Activated B cell treated with CpG ODN at 0.5 μM for 24 hours (primary cell): Measurements from ENCODE around the gene GAREM1. TPM values are rescaled to one million over a fixed set of nuclear protein-coding genes. Genes with fewer than 3 reads are reported as not detected.
"Not testable (repeated sequence)": the region's sequence is repeated elsewhere in the genome, so short reads cannot be mapped to it uniquely, and the experiment has no call there.

Experiments
- ATAC-seq: fragments of 200-7000 bp; cut with Tn5 transposase; one replicate; pipeline ENCODE4 v1.10.0; 2021; ENCODE audit warnings: low read depth, mild to moderate bottlenecking, moderate library complexity
- CTCF ChIA-PET: fragments of 350-600 bp; sonication (Branson Sonifier 250); formaldehyde crosslinking; loops from one replicate; lab custom pipeline; 2021; ENCODE audit warnings: antibody characterized with exemption; lab: Charles Lee
- POLR2A ChIA-PET: fragments of 350-600 bp; sonication (Branson Sonifier 250); formaldehyde crosslinking; loops from one replicate; lab custom pipeline; 2021; ENCODE audit warnings: antibody characterized with exemption; lab: Charles Lee
- DNase-seq: peaks from one replicate; pipeline ENCODE4 v3.0.0; 2022
- H3K27ac Mint-ChIP-seq: one replicate; pipeline ENCODE4 v1.8.0; 2020; ENCODE audit warnings: mixed read lengths
- H3K27me3 Mint-ChIP-seq: one replicate; pipeline ENCODE4 v1.8.0; 2021; ENCODE audit warnings: mixed read lengths
- H3K36me3 Mint-ChIP-seq: one replicate; pipeline ENCODE4 v1.8.0; 2021; ENCODE audit warnings: low read depth, mixed read lengths
- H3K4me1 Mint-ChIP-seq: one replicate; pipeline ENCODE4 v1.8.0; 2021; ENCODE audit warnings: mixed read lengths
- H3K4me3 Mint-ChIP-seq: one replicate; pipeline ENCODE4 v1.8.0; 2020; ENCODE audit warnings: mild to moderate bottlenecking, mixed read lengths
- H3K9me3 Mint-ChIP-seq: one replicate; pipeline ENCODE4 v1.8.0; 2020; ENCODE audit warnings: mixed read lengths
- intact Hi-C: fragments of 100-400 bp; cut with micrococcal nuclease; formaldehyde crosslinking; loops from one replicate; pipeline ENCODE4 v1.15.1; 2024
- total RNA-seq: library from RNA; stranded (reverse); gene quantifications from 2 replicates; pipeline ENCODE4 v1.2.3, GENCODE V29; 2022
- TF ChIP-seq, protein P1 (sequence below): fragments of 200-600 bp; IDR thresholded peaks from one replicate; pipeline ENCODE4 v1.8.0; 2022; ENCODE audit warnings: antibody characterized with exemption, mild to moderate bottlenecking

Gene GAREM1
- total RNA-seq, 1 donor from 2014 or later, result not detected

GRCh38 chr18:32349728-32350395 lies 120.8 kb downstream of the GAREM1 start:
- Mint-ChIP-seq H3K27me3 (peaks cover 4% of the 10 kb centered on the region), H3K4me1 (no peaks in the 10 kb centered on the region), H3K36me3 (no peaks in the 10 kb centered on the region), H3K4me3 (no peak overlapping the region), H3K27ac (no peak overlapping the region), H3K9me3 (no peaks in the 10 kb centered on the region)
- DNase-seq (no peak), ATAC-seq (no peak)
- CTCF ChIA-PET, result no interaction called here
- TF ChIP-seq, protein P1, sequence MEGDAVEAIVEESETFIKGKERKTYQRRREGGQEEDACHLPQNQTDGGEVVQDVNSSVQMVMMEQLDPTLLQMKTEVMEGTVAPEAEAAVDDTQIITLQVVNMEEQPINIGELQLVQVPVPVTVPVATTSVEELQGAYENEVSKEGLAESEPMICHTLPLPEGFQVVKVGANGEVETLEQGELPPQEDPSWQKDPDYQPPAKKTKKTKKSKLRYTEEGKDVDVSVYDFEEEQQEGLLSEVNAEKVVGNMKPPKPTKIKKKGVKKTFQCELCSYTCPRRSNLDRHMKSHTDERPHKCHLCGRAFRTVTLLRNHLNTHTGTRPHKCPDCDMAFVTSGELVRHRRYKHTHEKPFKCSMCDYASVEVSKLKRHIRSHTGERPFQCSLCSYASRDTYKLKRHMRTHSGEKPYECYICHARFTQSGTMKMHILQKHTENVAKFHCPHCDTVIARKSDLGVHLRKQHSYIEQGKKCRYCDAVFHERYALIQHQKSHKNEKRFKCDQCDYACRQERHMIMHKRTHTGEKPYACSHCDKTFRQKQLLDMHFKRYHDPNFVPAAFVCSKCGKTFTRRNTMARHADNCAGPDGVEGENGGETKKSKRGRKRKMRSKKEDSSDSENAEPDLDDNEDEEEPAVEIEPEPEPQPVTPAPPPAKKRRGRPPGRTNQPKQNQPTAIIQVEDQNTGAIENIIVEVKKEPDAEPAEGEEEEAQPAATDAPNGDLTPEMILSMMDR, result no peak
- POLR2A ChIA-PET, result no interaction called here
- intact Hi-C loops, result no loop called here

DNA sequence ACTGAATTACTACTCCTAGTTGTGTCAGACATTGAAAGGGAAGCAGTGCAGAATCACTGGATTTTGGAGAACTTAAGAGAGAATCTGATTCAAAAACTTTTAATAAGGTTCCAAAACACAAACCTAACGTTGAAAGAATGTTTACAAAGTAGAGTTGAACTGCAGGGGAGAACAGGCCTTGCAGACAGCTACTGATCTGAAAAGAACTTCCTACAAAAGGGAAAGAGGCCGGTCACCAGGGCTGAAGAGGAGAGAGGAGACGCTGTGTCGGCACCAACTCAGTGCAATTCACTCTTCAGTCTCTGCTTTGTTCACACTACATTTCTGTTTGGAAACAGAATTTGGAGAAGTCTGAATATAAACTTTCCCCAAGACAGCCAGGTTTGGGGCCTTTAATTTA lies 124.0 kb downstream of the GAREM1 start:
- H3K4me1 Mint-ChIP-seq, result no peaks in the 10 kb centered on the region
- ATAC-seq (no peak), DNase-seq (no peak)
- POLR2A ChIA-PET, result no interaction called here
- TF ChIP-seq, protein P1, result no peak
- H3K4me3 Mint-ChIP-seq, result no peak overlapping the region
- H3K36me3 Mint-ChIP-seq, result no peaks in the 10 kb centered on the region
- CTCF ChIA-PET, result no interaction called here
- H3K9me3 Mint-ChIP-seq, result no peaks in the 10 kb centered on the region
- intact Hi-C loops, result no loop called here
- peaks cover 6% of the 10 kb centered on the region for H3K27me3 Mint-ChIP-seq
- H3K27ac Mint-ChIP-seq, result no peak overlapping the region

DNA sequence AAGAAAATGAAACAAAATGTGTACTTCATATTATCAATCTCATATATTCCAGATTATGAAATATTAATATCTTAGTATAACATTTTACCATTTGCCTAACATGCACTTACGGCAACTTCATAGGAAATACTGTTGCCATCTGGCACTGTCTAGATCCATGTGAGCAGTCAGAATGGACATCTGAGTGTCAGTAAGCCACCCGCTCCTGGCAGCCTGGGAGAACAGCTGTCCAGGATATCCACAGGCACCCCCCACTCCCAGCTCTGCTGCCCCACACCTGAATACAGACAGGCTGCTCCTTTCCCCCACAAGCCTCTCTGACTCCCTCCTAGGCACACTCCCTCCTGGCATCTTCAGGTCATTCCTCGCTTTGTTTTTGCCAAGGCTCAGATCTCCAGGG lies 127.0 kb downstream of the GAREM1 start:
- CTCF ChIA-PET, result no interaction called here
- Mint-ChIP-seq H3K27me3 (peaks cover 6% of the 10 kb centered on the region), H3K36me3 (no peaks in the 10 kb centered on the region), H3K4me3 (no peak overlapping the region), H3K9me3 (no peaks in the 10 kb centered on the region), H3K27ac (no peak overlapping the region), H3K4me1 (no peaks in the 10 kb centered on the region)
- DNase-seq (no peak), ATAC-seq (no peak)
- POLR2A ChIA-PET, result no interaction called here
- TF ChIP-seq, protein P1, result no peak
- intact Hi-C loops, result no loop called here

- H3K36me3 Mint-ChIP-seq, DNase-seq, intact Hi-C loops, H3K4me3 Mint-ChIP-seq, H3K4me1 Mint-ChIP-seq, ATAC-seq, H3K27ac Mint-ChIP-seq, POLR2A ChIA-PET, H3K27me3 Mint-ChIP-seq, H3K9me3 Mint-ChIP-seq, CTCF ChIA-PET: not testable (repeated sequence)
Measured at GRCh38 chr18:32341112-32341511, 129.6 kb downstream of the GAREM1 start.

DNA sequence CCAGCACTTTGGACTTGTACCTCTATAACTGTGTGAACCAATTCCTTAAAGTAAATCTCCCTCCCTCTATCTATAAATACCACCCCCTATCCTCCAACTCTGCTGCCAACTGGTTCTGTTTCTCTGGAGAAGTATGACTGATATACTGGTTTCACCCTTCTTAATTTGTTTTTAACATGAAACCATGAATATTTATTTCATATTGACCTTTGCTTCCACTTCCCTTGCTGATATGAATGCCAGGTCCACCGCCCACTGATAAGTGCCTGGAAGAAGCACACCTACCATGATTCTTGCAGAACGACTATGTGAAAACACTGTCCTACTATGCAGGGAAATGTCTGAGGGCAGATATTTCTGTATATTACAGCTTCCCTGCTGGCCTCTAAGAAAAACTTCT lies 131.6 kb downstream of the GAREM1 start:
- Mint-ChIP-seq H3K4me3 (no peak overlapping the region), H3K27me3 (peaks cover 3% of the 10 kb centered on the region), H3K36me3 (no peaks in the 10 kb centered on the region), H3K27ac (no peak overlapping the region), H3K9me3 (no peaks in the 10 kb centered on the region), H3K4me1 (no peaks in the 10 kb centered on the region)
- DNase-seq, result no peak
- CTCF ChIA-PET, result no interaction called here
- ATAC-seq, result no peak
- POLR2A ChIA-PET, result no interaction called here
- intact Hi-C loops, result no loop called here
- TF ChIP-seq, protein P1, result no peak

- Mint-ChIP-seq H3K27me3 (no peaks in the 10 kb centered on the region), H3K36me3 (no peaks in the 10 kb centered on the region), H3K9me3 (no peaks in the 10 kb centered on the region), H3K4me1 (no peaks in the 10 kb centered on the region), H3K4me3 (no peak overlapping the region), H3K27ac (no peak overlapping the region)
- TF ChIP-seq, protein P1, result no peak
- ChIA-PET POLR2A (no interaction called here), CTCF (no interaction called here)
- DNase-seq, result no peak
- ATAC-seq, result no peak
- intact Hi-C loops, result no loop called here
Measured at GRCh38 chr18:32337821-32338220, 132.9 kb downstream of the GAREM1 start.
